A549 (cell line): ENCODE measurements around the gene MAVS.

Experiments used
- CEBPB ChIP-seq, 2 experiments: fragments of >200 bp in 1 of 2; sonication (Bioruptor Twin) in 1 of 2; formaldehyde crosslinking in 1 of 2; IDR thresholded peaks; 2 replicates each; pipeline ENCODE4 v1.6.1; 2012 to 2016
- CTCF ChIP-seq: fragments of >200 bp; sonication (Bioruptor Twin); formaldehyde crosslinking; IDR thresholded peaks from 3 replicates; pipeline ENCODE4 v1.5.1; 2016
- ESRRA ChIP-seq: fragments of 150-350 bp; IDR thresholded peaks from 2 replicates; pipeline ENCODE4 v1.6.1; 2014; ENCODE audit warnings: mild to moderate bottlenecking, low read length, borderline replicate concordance
- HDAC2 ChIP-seq: fragments of 200-600 bp; sonication (generic); IDR thresholded peaks from 2 replicates; pipeline ENCODE4 v1.6.1; 2016
- POLR2A ChIP-seq: IDR thresholded peaks from 2 replicates; pipeline ENCODE4 v1.6.1; 2012; ENCODE audit warnings: mild to moderate bottlenecking, low read length

- TF ChIP-seq ESRRA = no peak
- no peak for TF ChIP-seq POLR2A
- peak; percentile 74; the same call in 1 of the 2 replicates for TF ChIP-seq HDAC2
- 0 out of 3 replicates have a peak, but pooled peaks have one; percentile 10 for TF ChIP-seq CTCF
- no peak for TF ChIP-seq CEBPB (IDR thresholded peaks at IDR 0.05)
These were observed 38.1 kb upstream of the MAVS start for GRCh38 chr20:3808544-3808943.
